ENCODE data around the gene TAS2R39. TPM values are rescaled to one million over a fixed set of nuclear protein-coding genes. Genes with fewer than 3 reads are reported as not detected.

The TAS2R39 gene
- polyA plus RNA-seq, 1 of the 3 experiments (the other 2 are of a cell fraction): not detected

- Histone ChIP-seq H3K27me3 (ENCODE audit: insufficient read depth) (no peaks in the 10 kb centered on the region), H2AFZ (ENCODE audit: low read depth) (no peak overlapping the region), H3K9me3 (no peaks in the 10 kb centered on the region), H3F3A (replicated peaks; ENCODE audit: insufficient read depth) (no peaks in the 10 kb centered on the region), H4K20me1 (ENCODE audit: insufficient read depth) (no peaks in the 10 kb centered on the region), H3K4me3 (ENCODE audit: low read depth in 2 of 2, low read length in 1 of 2) (no peak overlapping the region), H3K4me2 (no peak overlapping the region), H3K9me2 (no peaks in the 10 kb centered on the region), H3K36me3 (replicated peaks in 1 of 2; ENCODE audit: control insufficient read depth in 1 of 2, insufficient read depth in 2 of 2, low read length in 1 of 2) (no peaks in the 10 kb centered on the region), H3K27ac (ENCODE audit: low read depth in 2 of 2, low read length in 1 of 2) (no peak overlapping the region), H3K9ac (no peak overlapping the region), H3K4me1 (ENCODE audit: control insufficient read depth in 1 of 2, insufficient read depth in 2 of 2, low read depth in 1 of 2, low read length in 1 of 2) (no peaks in the 10 kb centered on the region), H3K79me2 (ENCODE audit: insufficient read depth) (no peaks in the 10 kb centered on the region)
- POLR2A ChIA-PET: no interaction called here
- WGBS (ENCODE audit: low lambda C conversion rate): 0% methylated on average over 4 of the region's 4 CpGs
- TF ChIP-seq PBX3 (IDR thresholded peaks at IDR 0.05) (no peak), ELF1 (IDR thresholded peaks at IDR 0.05) (no peak), SMC3 (IDR thresholded peaks at IDR 0.05; ENCODE audit: low read depth, low read length) (no peak), IRF3 (IDR thresholded peaks at IDR 0.05; ENCODE audit: low read depth, low read length) (no peak), NFIC (IDR thresholded peaks at IDR 0.05; ENCODE audit: borderline replicate concordance) (no peak), USF1 (IDR thresholded peaks at IDR 0.05; ENCODE audit: borderline replicate concordance, low read depth) (no peak), ZBTB33 (IDR thresholded peaks at IDR 0.05; ENCODE audit: borderline replicate concordance, low read depth) (no peak), GATA2 (CRISPR knock-in tag; IDR thresholded peaks at IDR 0.05) (no peak), RFX5 (IDR thresholded peaks at IDR 0.05; ENCODE audit: low read length) (no peak), MXI1 (IDR thresholded peaks at IDR 0.05; ENCODE audit: low read depth, low read length) (no peak), RAD21 (IDR thresholded peaks at IDR 0.05; ENCODE audit: low read length) (no peak), FOXM1 (IDR thresholded peaks at IDR 0.05; ENCODE audit: low read depth) (no peak), CHD2 (IDR thresholded peaks at IDR 0.05; ENCODE audit: low read length, partially characterized antibody) (no peak), POLR2AphosphoS5 (IDR thresholded peaks at IDR 0.05; ENCODE audit: low read depth, low read length) (no peak)
- CTCF ChIA-PET: no interaction called here
- no peak for DNase-seq
Measured at GRCh38 chr7:143148050-143148449, 35.2 kb upstream of the TAS2R39 start.

GRCh38 chr7:143148651-143149050 is 34.6 kb upstream of the TAS2R39 start:
- Histone ChIP-seq H3K4me1 (ENCODE audit: control insufficient read depth in 1 of 2, insufficient read depth in 2 of 2, low read depth in 1 of 2, low read length in 1 of 2) (no peaks in the 10 kb centered on the region), H3K27ac (ENCODE audit: low read depth in 2 of 2, low read length in 1 of 2) (no peak overlapping the region), H3K9me3 (no peaks in the 10 kb centered on the region), H2AFZ (ENCODE audit: low read depth) (no peak overlapping the region), H3K27me3 (ENCODE audit: insufficient read depth) (no peaks in the 10 kb centered on the region), H3K4me3 (ENCODE audit: low read depth in 2 of 2, low read length in 1 of 2) (no peak overlapping the region), H4K20me1 (ENCODE audit: insufficient read depth) (no peaks in the 10 kb centered on the region), H3K79me2 (ENCODE audit: insufficient read depth) (no peaks in the 10 kb centered on the region), H3K9ac (no peak overlapping the region), H3K36me3 (replicated peaks in 1 of 2; ENCODE audit: control insufficient read depth in 1 of 2, insufficient read depth in 2 of 2, low read length in 1 of 2) (no peaks in the 10 kb centered on the region), H3K9me2 (no peaks in the 10 kb centered on the region), H3F3A (replicated peaks; ENCODE audit: insufficient read depth) (no peaks in the 10 kb centered on the region), H3K4me2 (no peak overlapping the region)
- ChIA-PET POLR2A (no interaction called here), CTCF (no interaction called here)
- DNase-seq: no peak
- no peak for TF ChIP-seq NFIC (IDR thresholded peaks at IDR 0.05; ENCODE audit: borderline replicate concordance)
- TF ChIP-seq POLR2AphosphoS5 (IDR thresholded peaks at IDR 0.05; ENCODE audit: low read depth, low read length): no peak
- TF ChIP-seq CTCF (IDR thresholded peaks at IDR 0.05): no peak
- no peak for TF ChIP-seq JUND (IDR thresholded peaks at IDR 0.05)
- no peak for TF ChIP-seq PBX3 (IDR thresholded peaks at IDR 0.05)
- no peak for TF ChIP-seq CHD2 (IDR thresholded peaks at IDR 0.05; ENCODE audit: low read length, partially characterized antibody)
- TF ChIP-seq YY1 (IDR thresholded peaks at IDR 0.05; ENCODE audit: low read depth): no peak
- no peak for TF ChIP-seq SMC3 (IDR thresholded peaks at IDR 0.05; ENCODE audit: low read depth, low read length)
- no peak for TF ChIP-seq GABPA (IDR thresholded peaks at IDR 0.05; ENCODE audit: low read depth)
- TF ChIP-seq RAD21 (IDR thresholded peaks at IDR 0.05; ENCODE audit: low read length): no peak
- TF ChIP-seq EP300 (IDR thresholded peaks at IDR 0.05; ENCODE audit: borderline replicate concordance in 1 of 2, low read depth in 1 of 2, low read length in 1 of 2): no peak
- TF ChIP-seq MAX (IDR thresholded peaks at IDR 0.05; ENCODE audit: low read depth): no peak
- no peak for TF ChIP-seq MEF2A (IDR thresholded peaks at IDR 0.05; ENCODE audit: borderline replicate concordance, low read depth)
- TF ChIP-seq ELF1 (IDR thresholded peaks at IDR 0.05): no peak

All from SK-N-SH (cell line).